Esophagus squamous epithelium (tissue), 4 donors: Measurements from ENCODE around the gene TIFAB.

Experiments
- POLR2A ChIP-seq, 4 donors: fragments of 450-650 bp; IDR thresholded peaks; one replicate each; pipeline ENCODE4 v1.6.1; 2017; ENCODE audit warnings: antibody characterized with exemption in 4 of 4, mild to moderate bottlenecking in 4 of 4, moderate library complexity in 3 of 4
- TF ChIP-seq, protein P1 (sequence below), 6 experiments: fragments of 450-650 bp in 4 of 6; fragments of 200-600 bp in 2 of 6; sonication (generic) in 2 of 6; IDR thresholded peaks; one replicate each; pipeline ENCODE4 v1.5.1; 2016 to 2019; ENCODE audit warnings: antibody characterized with exemption in 6 of 6, mild to moderate bottlenecking in 4 of 6, moderate library complexity in 4 of 6

DNA sequence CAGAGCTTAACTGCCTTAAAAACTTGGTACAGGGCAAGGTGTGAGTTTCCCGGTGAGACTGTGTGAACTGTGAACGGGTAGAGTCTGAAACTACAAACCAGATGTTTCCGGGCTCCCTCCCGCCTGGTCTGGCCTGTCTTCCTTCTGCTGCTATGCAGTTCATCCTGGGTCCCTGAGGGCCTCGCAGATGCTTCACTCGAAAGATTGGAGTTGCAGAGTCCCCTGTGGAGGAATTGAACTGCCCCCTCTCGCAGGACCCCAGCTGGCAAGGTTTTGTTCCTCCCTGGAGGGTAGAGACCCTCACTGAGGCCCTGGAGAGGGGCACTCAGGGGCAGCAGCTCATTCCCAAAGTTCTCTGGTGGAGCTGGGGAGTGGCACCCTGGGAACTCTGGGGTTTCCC lies 5.5 kb downstream of the TIFAB start:
- no peak for TF ChIP-seq POLR2A (IDR thresholded peaks at IDR 0.05)
- TF ChIP-seq, protein P1, sequence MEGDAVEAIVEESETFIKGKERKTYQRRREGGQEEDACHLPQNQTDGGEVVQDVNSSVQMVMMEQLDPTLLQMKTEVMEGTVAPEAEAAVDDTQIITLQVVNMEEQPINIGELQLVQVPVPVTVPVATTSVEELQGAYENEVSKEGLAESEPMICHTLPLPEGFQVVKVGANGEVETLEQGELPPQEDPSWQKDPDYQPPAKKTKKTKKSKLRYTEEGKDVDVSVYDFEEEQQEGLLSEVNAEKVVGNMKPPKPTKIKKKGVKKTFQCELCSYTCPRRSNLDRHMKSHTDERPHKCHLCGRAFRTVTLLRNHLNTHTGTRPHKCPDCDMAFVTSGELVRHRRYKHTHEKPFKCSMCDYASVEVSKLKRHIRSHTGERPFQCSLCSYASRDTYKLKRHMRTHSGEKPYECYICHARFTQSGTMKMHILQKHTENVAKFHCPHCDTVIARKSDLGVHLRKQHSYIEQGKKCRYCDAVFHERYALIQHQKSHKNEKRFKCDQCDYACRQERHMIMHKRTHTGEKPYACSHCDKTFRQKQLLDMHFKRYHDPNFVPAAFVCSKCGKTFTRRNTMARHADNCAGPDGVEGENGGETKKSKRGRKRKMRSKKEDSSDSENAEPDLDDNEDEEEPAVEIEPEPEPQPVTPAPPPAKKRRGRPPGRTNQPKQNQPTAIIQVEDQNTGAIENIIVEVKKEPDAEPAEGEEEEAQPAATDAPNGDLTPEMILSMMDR (IDR thresholded peaks at IDR 0.05): no peak
